Heart right ventricle (tissue), 16 donors: ENCODE results near the gene LGALS1. TPM values are rescaled to one million over a fixed set of nuclear protein-coding genes. Genes with fewer than 3 reads are reported as not detected.

Source experiments
- ATAC-seq, 8 donors: fragments of 200-7000 bp; cut with Tn5 transposase; one replicate each; pipeline ENCODE4 v1.9.1; 2020; ENCODE audit warnings: mild to moderate bottlenecking in 8 of 8, moderate library complexity in 8 of 8, moderate number of reproducible peaks in 1 of 8
- DNase-seq, 2 donors: peaks; one replicate each; pipeline ENCODE4 v3.0.0-alpha.2; 2020
- H3K27ac ChIP-seq, 10 donors: fragments of 200-600 bp; sonication (generic) in 2 of 10; one replicate each; pipeline versions ENCODE4 v1.5.0 to v1.8.0; 2020 to 2022; ENCODE audit warnings: mild to moderate bottlenecking in 3 of 10
- H3K27me3 ChIP-seq, 7 donors: fragments of 200-600 bp; one replicate each; pipeline ENCODE4 v1.8.0; 2021 to 2022; ENCODE audit warnings: mild to moderate bottlenecking in 2 of 7
- H3K36me3 ChIP-seq, 9 donors: fragments of 200-600 bp; sonication (generic) in 1 of 9; one replicate each; pipeline versions ENCODE4 v1.5.0 to v1.8.0; 2020 to 2022; ENCODE audit warnings: mild to moderate bottlenecking in 2 of 9
- H3K4me1 ChIP-seq, 9 donors: fragments of 200-600 bp; sonication (generic) in 1 of 9; one replicate each; pipeline versions ENCODE4 v1.5.0 to v1.8.0; 2020 to 2022; ENCODE audit warnings: mild to moderate bottlenecking in 4 of 9
- H3K4me3 ChIP-seq, 10 donors: fragments of 200-600 bp; sonication (generic) in 2 of 10; one replicate each; pipeline versions ENCODE4 v1.5.0 to v1.8.0; 2020 to 2022; ENCODE audit warnings: mild to moderate bottlenecking in 7 of 10, moderate library complexity in 2 of 10
- H3K9me3 ChIP-seq, 11 donors: fragments of 200-600 bp in 10 of 11; sonication (generic) in 2 of 11; one replicate each; pipeline versions ENCODE4 v1.5.0 to v1.8.0; 2013 to 2022; ENCODE audit warnings: mild to moderate bottlenecking in 2 of 11, control low read depth in 1 of 11, moderate library complexity in 1 of 11
- CTCF ChIP-seq, 9 donors: fragments of 200-600 bp; sonication (generic) in 2 of 9; IDR thresholded peaks; one replicate each; pipeline versions ENCODE4 v1.5.0 to v1.8.0; 2021 to 2022; ENCODE audit warnings: antibody characterized with exemption in 9 of 9, mild to moderate bottlenecking in 5 of 9, moderate library complexity in 1 of 9
- WGBS, 2 donors: extraction: QIAGEN DNeasy Blood & Tissue Kit; methylation state at CpG; one replicate each; pipeline ENCODE4 v1.1.7; 2013; ENCODE audit warnings: inconsistent platforms in 1 of 2; 5-methylcytosine and 5-hydroxymethylcytosine counted together
- intact Hi-C, 10 donors: fragments of 100-400 bp; cut with DNase I; formaldehyde crosslinking; loops; one replicate each; pipeline versions ENCODE4 v1.11.1 to v1.14.2; 2022
- polyA plus RNA-seq, 2 donors: library from polyadenylated mRNA; stranded (reverse); fragments of 200-250 nt; gene quantifications; one replicate each; pipeline ENCODE4 v1.2.3, GENCODE V29; 2013
- total RNA-seq, 10 donors: library from RNA; stranded (reverse); fragmentation: NEBNext Ultra II Directional in 3 of 10; extraction: Animal tissue kit (Norgen Biotek cat#: 25700) in 3 of 10; gene quantifications; one replicate each; pipeline versions ENCODE4 v1.2.1 to v1.2.4, GENCODE V29; 2021 to 2023
- donor health status: Arrhythmogenic right ventricular cardiomyopathy.
- donor health status: ischemic (EF 13 %, LVEDD 7.1; RV severe dilation, severe dysfunction).
- donor health status: healthy with polysubstance abuse.
- donor health status: DM: no; HTN: yes; CAD: no.
- donor health status: DM: no; HTN: no; CAD: no.
- donor health status: ischemic (EF 25% LVEDD 6.9; RV normal size, moderate dysfunction).
- donor health status: ischemic (EF 25% LVEDD 5.7; RV mildly dilated, moderate dysfunction).
- donor health status: healthy.
- donor health status: DM: yes; HTN: yes; CAD: no.
- donor health status: Ischemic cardiomyopathy.
- donor health status: ischemic (EF 35%, LVEDD 5.7; RV mildly dilated, moderate dysfunction).
- donor health status: nonischemic (EF 11% LVEDD 7.7; RV severe dilation, severe dysfunction).
- donor health status: DM: yes; HTN: yes; CAD: no.
- donor health status: PGD.
- donor health status: ischemic (EF 29% LVEDD 5.4; RV normal size, mild dysfunction).
- donor health status: nonischemic (EF 23%, LVEDD 6.1; RV moderate dilation, normal function).

LGALS1 gene
- total and polyA plus RNA-seq, 12 donors, result 651 to 4,200 (median 803) TPM

DNA sequence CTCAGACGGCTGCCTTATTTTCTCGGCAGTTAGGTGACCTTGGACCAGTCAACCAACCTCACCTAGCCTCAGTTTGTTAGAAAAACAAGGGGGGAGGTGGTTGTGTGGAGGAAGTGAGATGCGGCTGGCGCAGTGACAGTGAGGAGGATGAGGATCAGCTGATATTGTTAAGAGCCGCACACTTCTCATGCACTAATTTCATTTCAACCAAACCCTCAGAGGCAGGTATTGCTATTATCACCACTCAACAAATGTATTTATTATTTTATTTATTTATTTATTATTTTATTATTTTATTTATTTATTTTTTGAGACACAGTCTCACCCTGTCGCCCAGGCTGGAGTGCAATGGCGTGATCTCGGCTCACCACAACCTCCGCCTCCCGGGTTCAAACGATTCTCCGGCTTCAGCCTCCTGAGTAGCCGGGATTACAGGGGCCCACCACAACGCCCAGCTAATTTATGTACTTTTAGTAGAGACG lies 2.1 kb downstream of the LGALS1 start:
- Histone ChIP-seq H3K4me3 (peak overlapping the region in 9 of 10 donors; percentile 51 to 79 (median 73)), H3K4me1 (peaks cover 12 to 64% (median 56%) of the 10 kb centered on the region in 9 donors), H3K9me3 (no peaks in the 10 kb centered on the region), H3K27ac (peak overlapping the region in 9 of 10 donors; percentile 88 to 99 (median 95)), H3K27me3 (no peaks in the 10 kb centered on the region), H3K36me3 (peaks cover 0 to 38% (median 3%) of the 10 kb centered on the region in 9 donors)
- TF ChIP-seq CTCF (IDR thresholded peaks at IDR 0.05), result no peak
- intact Hi-C loops, result loop anchor here in 2 of 10 donors (2.0 to 5.0 kb wide), 2 partner anchors 19 to 70 kb away; partner anchors contain the start of gene PDXP (in 1 of the 2)
- 56 to 67% methylated on average over 15 of the region's 15 CpGs for WGBS, 2 donors
- ATAC-seq, result no peak
- DNase-seq, result no peak

DNA sequence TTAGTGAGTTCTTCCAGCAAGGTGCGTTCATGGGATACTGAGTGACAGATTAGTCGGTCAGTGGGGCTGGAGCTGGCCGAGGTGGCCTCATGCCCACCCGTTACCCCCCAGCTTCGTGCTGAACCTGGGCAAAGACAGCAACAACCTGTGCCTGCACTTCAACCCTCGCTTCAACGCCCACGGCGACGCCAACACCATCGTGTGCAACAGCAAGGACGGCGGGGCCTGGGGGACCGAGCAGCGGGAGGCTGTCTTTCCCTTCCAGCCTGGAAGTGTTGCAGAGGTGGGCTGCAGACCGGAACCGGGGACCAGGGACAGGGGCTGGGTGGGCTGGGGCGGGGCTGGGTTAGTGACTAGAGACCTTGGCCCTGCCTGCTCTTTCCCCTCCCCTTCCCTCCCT lies 2.9 kb downstream of the LGALS1 start:
- TF ChIP-seq CTCF (IDR thresholded peaks at IDR 0.05), result no peak
- Histone ChIP-seq H3K36me3 (peaks cover 0 to 38% (median 3%) of the 10 kb centered on the region in 9 donors), H3K4me3 (peak overlapping the region in 4 of 10 donors; percentile 72 to 79 (median 74)), H3K4me1 (peaks cover 12 to 64% (median 56%) of the 10 kb centered on the region in 9 donors), H3K27me3 (no peaks in the 10 kb centered on the region), H3K27ac (peak overlapping the region in 4 of 10 donors; percentile 12 to 99 (median 91)), H3K9me3 (no peaks in the 10 kb centered on the region)
- ATAC-seq, result no peak
- intact Hi-C loops, result loop anchor here in 1 of 10 donors (5.0 kb wide), 1 partner anchor 69 kb away; no protein-coding TSS in a partner anchor
- WGBS, 2 donors, result 57 to 72% methylated on average over 18 of the region's 18 CpGs
- no peak for DNase-seq

- 76 to 78% methylated on average over 8 of the region's 8 CpGs for WGBS, 2 donors
- no peak overlapping the region for H3K27ac ChIP-seq
- no peak for TF ChIP-seq CTCF (IDR thresholded peaks at IDR 0.05)
- H3K4me3 ChIP-seq, result no peak overlapping the region
- ATAC-seq, result no peak
- DNase-seq, result no peak
- no peaks in the 10 kb centered on the region for H3K9me3 ChIP-seq
- intact Hi-C loops, result loop anchor here in 8 of 10 donors (2.0 to 10.0 kb wide), 6 partner anchors 37 to 115 kb away; no protein-coding TSS in a partner anchor
- H3K36me3 ChIP-seq, result peaks cover 0 to 38% (median 3%) of the 10 kb centered on the region in 9 donors
- H3K27me3 ChIP-seq, result no peaks in the 10 kb centered on the region
- peaks cover 6 to 51% (median 45%) of the 10 kb centered on the region in 9 donors for H3K4me1 ChIP-seq
Measured at GRCh38 chr22:37679670-37680069, 4.2 kb downstream of the LGALS1 start.

GRCh38 chr22:37680191-37680851 lies 4.9 kb downstream of the LGALS1 start:
- DNase-seq (no peak), ATAC-seq (no peak)
- peaks cover 0 to 38% (median 3%) of the 10 kb centered on the region in 9 donors for H3K36me3 ChIP-seq
- intact Hi-C loops, result loop anchor here in 8 of 10 donors (2.0 to 10.0 kb wide), 5 partner anchors 38 to 114 kb away; no protein-coding TSS in a partner anchor
- H3K27ac ChIP-seq, result peak overlapping the region in 1 of 10 donors; percentile 18
- H3K9me3 ChIP-seq, result no peaks in the 10 kb centered on the region
- no peak for TF ChIP-seq CTCF (IDR thresholded peaks at IDR 0.05)
- no peak overlapping the region for H3K4me3 ChIP-seq
- WGBS, 2 donors, result 72 to 78% methylated on average over 7 of the region's 7 CpGs
- H3K27me3 ChIP-seq, result no peaks in the 10 kb centered on the region
- peaks cover 5 to 44% (median 40%) of the 10 kb centered on the region in 9 donors for H3K4me1 ChIP-seq
